Renal cortex interstitium (tissue), 11 donors: ENCODE data around the gene TSPAN19. TPM values are rescaled to one million over a fixed set of nuclear protein-coding genes. Genes with fewer than 3 reads are reported as not detected.
A peak's percentile ranks its signal among the peaks of the same experiment; 100 is the strongest.
"Not testable (repeated sequence)": the region's sequence is repeated elsewhere in the genome, so short reads cannot be mapped to it uniquely, and the experiment has no call there.

Source experiments
- DNase-seq, 11 donors: peaks; one replicate each; pipeline ENCODE4 v3.0.0-alpha.2; 2013; ENCODE audit warnings: low read depth in 9 of 11, low spot score in 4 of 11; ENCODE audit errors: extremely low read depth in 1 of 11
- polyA plus RNA-seq, 3 donors: library from polyadenylated mRNA; unstranded; fragments of 120-200 nt; gene quantifications; one replicate each; pipeline ENCODE4 v1.2.1, GENCODE V29; 2013; ENCODE audit not compliant: insufficient read length in 3 of 3

TSPAN19 gene
- polyA plus RNA-seq, 3 donors = 0.32 to 0.85 (median 0.54) TPM

DNA sequence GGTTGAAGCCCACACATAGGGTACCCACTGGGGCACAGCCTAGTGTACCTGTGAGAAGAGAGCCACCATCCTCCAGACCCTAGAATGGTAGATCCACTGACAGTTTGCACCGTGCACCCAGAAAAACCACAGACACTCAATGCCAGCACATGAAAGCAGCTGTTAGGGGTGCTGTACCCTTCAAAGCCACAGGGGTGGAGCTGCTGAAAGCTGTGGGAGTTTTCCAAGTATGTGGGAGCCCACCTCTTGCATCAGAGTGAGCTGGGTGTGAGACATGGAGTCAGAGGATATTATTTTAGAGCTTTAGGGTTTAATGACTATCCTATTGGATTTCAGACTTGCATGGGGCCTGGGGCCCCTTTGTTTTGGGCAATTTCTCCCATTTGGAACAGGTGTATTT, 30.5 kb downstream of the TSPAN19 start:
- DNase-seq = no peak

DNA sequence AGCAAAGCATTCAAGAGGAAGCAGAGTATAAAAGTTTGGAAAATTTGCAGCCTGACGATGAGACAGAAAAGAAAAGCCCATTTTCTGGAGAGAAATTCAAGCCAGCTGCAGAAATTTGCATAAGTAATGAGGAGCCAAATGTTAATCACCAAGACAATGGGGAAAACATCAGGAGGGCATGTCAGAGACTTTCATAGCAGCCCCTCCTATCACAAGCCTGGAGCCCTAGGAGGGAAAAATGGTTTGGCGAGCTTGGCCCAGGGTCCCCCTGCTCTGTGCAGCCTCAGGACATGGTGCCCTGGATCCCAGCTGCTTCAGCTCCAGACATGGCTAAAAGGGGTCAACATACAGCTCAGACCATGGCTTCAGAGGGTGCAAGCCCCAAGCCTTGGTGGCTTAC, 31.0 kb downstream of the TSPAN19 start:
- not testable (repeated sequence) for DNase-seq

DNA sequence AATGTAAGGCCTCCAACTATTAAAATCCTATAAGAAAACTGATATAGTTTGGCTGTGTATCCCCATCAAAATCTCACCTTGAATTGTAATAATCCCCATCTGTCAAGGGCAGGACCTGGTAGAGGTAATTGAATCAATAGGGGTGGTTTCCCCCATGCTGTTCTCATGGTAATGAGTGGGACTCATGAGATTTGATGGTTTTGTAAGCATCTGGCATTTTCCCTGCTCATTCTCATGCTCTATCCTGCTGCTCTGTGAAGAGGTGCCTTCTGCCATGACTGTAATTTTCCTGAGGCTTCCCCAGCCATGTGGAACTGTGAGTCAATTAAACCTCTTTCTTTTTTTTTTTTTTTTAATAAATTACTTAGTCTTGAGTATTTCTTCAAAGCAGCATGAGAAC, 31.9 kb downstream of the TSPAN19 start:
- DNase-seq = no peak

DNA sequence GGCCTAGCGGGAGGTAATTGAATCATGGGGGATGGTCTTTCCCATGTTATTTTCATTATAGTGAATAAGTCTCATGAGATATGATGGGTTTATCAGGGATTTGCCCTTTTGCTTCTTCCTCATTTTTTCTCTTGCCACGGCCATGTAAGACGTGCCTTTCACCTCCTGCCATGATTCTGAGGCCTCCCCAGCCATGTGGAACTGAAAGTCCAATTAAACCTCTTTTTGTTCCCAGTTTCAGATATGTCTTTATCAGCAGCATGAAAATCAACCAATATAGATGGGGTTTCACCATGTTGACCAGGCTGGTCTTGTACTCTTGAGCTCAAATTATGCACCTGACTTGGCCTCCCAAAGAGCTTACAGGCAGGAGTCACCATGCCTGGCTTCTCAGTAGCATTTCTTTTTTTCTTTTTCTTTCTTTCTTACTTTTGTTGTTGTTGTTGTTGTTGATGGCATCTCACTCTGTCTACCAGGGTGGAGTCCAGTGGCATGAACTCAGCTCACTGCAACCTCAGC, 33.2 kb downstream of the TSPAN19 start:
- DNase-seq = no peak

DNA sequence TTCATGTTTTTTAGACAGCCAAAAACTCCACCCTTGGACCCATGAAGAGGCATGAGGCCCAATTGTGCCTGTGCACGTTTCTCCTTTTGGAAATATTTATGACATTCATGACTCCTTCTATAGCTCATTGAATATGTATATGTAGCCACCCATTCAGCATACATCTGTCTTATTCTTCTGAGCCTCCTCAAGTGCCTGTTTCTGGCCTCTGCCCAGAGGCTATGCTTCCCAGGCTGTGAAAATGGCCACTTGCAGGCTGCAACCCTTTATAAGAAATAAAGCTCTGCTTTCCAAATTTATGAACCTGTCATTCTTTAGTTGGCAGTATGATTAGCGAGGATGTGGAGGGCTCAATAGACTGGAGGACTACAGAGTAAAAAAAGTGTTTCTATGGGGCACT, 35.3 kb downstream of the TSPAN19 start:
- DNase-seq = no peak

DNA sequence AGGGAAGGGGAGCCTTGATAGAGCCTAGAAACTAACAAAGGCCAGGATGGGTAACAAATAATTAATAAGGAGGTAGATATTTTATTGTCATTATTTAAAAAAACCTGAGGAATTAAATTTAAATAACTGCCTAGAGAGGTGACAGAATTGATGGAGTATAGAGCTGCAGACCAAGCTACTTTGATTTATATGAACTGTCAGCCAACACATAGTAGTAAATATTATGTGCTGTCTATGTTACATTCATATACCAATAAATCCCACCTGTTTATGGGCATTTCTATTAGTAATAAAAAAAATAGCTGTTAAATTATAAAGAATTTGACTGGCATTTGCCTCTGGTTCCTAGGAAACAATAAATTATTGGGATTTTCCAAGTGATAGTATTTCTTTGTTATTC, 37.7 kb downstream of the TSPAN19 start:
- no peak for DNase-seq

DNA sequence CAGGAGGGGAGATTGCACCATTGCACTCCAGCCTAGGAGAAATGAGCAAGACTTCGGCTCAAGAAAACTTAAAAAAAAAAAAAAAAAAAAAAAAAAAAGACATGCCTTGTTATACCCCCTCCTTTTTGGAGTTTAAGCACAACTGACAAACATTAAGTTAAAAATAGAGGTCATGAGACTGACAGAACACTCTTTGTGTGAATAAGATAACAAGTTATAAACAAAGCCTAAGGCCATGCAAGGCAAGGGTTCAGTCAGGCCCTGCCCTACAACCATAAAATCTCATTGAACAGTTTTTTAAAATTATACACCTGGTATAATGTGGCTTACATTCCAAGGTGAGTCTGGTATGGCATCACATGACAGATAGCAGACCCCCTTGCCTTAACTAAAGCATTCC, 39.3 kb downstream of the TSPAN19 start:
- no peak for DNase-seq

DNA sequence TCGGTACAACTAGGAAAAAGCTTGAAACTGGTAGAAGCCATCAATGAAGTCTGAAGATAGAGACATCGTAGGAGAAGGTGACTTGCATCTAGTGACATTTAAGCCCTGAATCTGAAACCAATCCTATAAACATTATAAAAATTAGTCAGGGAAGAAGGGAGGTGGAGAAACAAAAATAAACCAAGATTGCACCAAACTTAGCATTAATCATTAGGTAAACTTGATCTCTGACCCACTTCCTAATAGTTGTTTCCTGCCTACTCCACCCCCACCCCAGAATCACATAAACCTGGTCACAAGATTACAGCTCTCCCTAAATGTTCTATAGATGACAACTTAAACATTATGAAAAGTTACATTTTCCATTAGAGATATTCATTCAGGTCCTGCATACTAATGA, 40.4 kb downstream of the TSPAN19 start:
- DNase-seq = no peak

DNA sequence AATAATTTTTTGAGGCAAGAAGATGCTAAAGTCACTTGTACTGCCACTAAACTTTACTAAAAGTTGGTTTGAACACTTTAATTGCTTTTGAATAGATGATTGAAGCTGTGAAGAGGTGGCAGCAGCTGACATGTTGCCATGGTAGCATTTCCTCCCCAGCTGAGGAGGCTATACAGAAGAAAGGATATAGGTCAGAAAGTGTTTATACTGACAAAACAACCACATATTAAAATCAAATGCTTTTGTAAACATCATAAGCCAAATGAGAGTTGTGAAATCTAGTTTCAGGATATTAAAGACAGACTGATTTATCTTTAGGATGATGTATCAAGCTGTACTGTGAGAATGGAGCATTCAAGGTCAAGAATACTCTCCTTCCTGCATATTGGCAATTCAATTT, 41.7 kb downstream of the TSPAN19 start:
- no peak for DNase-seq

DNA sequence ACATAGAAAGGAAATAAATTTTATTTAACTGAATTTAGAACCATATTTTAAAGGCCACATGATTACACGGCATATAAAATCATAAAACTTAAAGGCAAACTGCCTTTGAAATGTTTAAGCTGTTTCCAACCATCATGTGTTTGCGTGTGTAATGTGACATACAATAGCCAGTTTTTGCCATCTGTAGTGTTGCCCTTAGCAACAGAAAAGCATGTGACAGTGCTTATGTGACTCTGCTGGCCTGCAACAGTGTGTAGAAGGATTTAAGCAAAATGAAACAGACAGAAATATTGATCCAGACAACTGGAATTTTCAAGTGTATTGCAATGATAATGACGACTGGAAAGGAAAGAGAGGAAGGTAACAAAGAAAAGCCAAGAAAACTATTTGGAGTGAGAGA, 49.5 kb downstream of the TSPAN19 start:
- peak in 8 of 11 donors; percentile 0 to 15 (median 2) for DNase-seq

DNA sequence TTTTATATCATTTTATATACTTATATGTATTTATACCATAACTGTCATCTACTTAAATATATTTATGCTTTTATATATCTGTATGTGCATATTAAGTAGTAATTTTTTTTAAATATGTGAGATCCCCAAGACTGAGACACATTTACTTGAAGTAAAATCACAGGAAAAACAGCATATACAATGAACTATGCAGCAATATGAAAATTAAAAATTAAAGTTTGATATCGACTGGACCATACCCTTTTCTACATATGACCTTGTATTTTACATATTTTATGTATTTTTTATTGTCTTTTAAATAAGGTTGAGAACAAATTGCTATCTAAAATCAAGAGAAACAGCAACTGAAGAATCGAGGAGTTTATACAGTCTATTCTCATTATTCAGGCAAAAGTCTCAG, 50.0 kb downstream of the TSPAN19 start:
- no peak for DNase-seq

DNA sequence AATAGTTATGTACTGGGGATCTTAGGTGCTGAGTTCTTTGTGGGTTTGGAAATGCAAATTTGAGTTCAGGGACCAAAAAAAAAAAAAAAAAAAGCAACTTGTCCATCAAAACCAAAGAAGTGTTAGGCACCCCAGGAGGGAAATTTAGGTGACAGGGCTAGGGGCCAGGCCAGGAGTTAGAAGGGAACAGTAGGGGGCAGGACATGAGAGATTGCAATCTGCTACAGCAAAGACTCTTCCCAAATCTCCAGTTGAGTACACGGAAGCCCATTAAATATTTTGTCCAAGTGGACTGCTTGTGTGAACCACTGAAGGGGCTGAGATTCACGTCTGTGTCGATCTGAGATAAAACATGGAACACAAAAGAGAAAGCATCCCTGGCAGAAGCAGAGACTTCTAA, 52.8 kb downstream of the TSPAN19 start:
- DNase-seq = no peak

DNA sequence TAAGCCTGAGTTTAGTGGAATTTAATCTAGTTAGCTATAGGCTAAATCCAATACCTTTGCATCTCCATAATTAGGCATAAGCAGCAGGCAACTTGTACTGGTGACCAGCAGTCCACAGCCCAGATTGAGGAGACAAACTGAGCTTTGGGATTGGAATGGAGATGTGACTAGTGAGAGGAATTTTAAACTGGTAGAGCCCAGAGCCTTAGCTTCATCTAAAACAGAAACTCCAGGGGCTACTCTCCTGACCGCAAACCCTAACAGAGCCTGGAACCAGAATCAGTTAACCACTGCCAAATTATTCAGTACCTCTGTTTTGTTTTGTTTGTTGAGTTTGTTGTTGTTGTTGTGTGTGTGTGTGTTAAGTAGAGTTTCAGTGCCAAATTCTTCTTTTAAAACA, 53.2 kb downstream of the TSPAN19 start:
- no peak for DNase-seq

DNA sequence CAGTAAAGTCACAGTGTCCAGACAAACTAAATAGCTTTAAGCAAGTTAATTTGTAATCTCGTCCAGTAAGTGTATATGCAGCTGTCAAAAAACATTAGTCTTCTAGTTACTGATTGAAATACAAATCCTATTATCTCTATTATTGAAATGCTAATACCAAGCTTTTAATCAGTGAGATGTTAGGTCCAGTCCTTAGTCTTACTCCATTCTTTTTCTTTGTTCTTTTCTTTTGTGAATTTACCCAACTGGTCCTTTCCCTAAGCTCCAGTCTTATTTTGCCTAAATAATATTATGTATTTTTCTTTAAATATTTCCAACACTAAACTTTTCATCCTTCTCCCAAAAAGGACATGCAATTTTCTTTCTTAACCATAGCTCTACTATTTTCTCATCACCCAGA, 57.2 kb downstream of the TSPAN19 start:
- no peak for DNase-seq

DNA sequence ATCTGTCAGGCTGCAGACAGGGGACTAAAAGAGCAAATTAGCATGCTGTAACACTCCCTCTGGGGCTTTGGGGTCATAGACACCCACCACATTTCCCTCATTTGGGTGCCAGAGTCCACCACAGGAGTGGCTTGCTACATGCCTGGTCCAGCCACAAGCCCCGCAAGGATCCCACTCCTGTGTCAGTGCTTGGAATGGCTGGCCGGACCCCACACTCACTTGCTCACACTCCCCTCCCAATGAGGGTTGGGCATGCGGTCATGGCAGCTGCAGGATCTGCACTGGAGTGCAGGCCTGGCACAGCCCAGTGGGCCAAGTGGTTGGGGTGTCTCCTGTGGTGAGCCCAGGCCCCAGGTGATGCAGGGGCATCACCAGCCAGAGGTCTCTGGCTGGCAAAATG, 59.9 kb downstream of the TSPAN19 start:
- DNase-seq = no peak

DNA sequence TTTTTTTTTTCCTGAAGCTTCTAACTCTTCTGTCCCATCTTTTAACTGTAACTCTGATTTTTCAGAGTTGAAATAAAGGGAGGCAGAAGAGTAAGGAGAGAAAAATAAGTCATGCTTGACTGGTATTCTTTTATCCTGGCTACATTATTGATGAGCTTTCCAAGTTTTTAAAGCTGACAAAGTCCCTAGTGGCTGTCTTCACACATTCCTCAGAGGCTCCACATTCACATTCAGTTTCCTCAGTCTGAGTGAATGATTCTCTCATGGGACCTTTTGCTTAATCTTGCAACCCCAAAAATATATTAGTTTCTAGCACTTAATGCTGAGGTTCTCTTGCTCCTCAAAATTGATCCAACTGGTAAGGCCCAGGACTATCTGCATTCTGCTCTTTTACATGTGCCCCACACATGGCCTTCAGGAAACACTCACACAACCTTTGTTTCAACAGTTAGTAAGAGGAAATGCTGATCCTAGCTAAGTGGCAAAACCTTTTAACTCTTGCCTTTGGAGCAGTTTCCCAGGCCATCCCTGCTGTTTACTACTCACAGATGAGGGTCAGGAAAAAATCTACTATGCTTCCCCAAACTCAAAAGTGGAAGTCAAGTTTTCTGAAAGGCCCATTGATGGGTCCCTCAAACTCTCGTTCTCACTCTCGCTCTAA, 61.8 kb downstream of the TSPAN19 start:
- DNase-seq = no peak

DNA sequence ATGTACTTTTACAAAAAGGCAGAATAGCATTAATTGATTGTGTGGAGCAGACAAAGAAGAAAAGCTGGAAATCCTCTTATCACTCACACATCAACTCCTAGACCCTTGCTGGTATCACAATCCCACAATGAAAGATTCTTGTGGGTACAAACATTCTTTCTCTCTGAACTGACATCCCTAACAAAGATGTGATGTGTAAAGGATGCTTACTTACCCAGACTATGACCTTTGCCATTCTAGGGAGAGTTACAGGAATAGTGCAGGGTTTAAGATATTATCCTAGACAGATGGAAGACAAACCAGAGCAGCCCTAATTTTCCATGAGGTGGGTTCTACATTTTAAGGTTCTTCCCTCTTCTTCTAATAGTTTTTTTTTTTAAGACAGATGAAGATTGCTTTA, 63.1 kb downstream of the TSPAN19 start:
- DNase-seq = no peak

DNA sequence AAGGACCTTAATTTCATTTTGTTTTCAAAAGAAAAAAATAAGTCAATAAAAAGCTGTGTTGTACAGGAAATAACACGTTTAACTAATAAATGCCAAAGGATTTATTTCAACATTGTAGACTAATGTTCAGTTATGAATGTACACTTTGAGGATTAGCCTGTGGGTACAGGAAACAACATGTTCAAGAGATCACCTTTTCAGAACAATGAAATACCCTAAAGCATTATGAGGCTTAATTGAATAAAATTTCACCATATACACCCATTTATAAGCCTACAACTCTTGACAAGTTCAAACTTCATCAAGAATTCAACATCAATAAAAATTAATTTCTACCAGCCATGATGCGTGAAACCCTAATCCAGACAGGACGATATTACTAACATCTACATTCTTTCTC, 66.9 kb downstream of the TSPAN19 start:
- DNase-seq = no peak
